BJ (cell line): ENCODE measurements around the gene BTBD19. TPM values are rescaled to one million over a fixed set of nuclear protein-coding genes. Genes with fewer than 3 reads are reported as not detected.
"Not testable (repeated sequence)": the region's sequence is repeated elsewhere in the genome, so short reads cannot be mapped to it uniquely, and the experiment has no call there.

Experiments used
- CTCF ChIA-PET: fragments of 350-600 bp; formaldehyde crosslinking; extraction: SDS; loops from one replicate; lab custom pipeline; 2021; ENCODE audit warnings: antibody characterized with exemption, inconsistent platforms; lab: Yijun Ruan, JAX
- POLR2A ChIA-PET: fragments of 300-600 bp; sonication (Branson Sonifier 250); formaldehyde crosslinking; extraction: SDS; loops from one replicate; lab custom pipeline; 2021; ENCODE audit warnings: antibody characterized with exemption; lab: Charles Lee
- DNase-seq: peaks from one replicate; pipeline ENCODE4 v3.0.0-alpha.2; 2011; ENCODE audit warnings: low read depth
- H3K27me3 ChIP-seq: 2 replicates; pipeline ENCODE4 v1.6.0; 2011; ENCODE audit warnings: low read length; ENCODE audit not compliant: control insufficient read depth, insufficient read depth
- H3K36me3 ChIP-seq: 2 replicates; pipeline ENCODE4 v1.5.1; 2011; ENCODE audit warnings: low read length; ENCODE audit not compliant: control insufficient read depth, insufficient read depth
- H3K4me3 ChIP-seq: 2 replicates; pipeline ENCODE4 v1.5.1; 2011; ENCODE audit warnings: low read depth, mild to moderate bottlenecking, control low read depth, low read length
- polyA plus RNA-seq: library from polyadenylated mRNA; depleted of rRNA; stranded (reverse); fragments of >200 nt; gene quantifications from 2 replicates; pipeline ENCODE4 v1.2.3, GENCODE V29; 2011
- TF ChIP-seq, protein P1 (sequence below): IDR thresholded peaks from 2 replicates; pipeline ENCODE4 v1.5.1; 2011; ENCODE audit warnings: low read depth, mild to moderate bottlenecking, control low read depth, inconsistent platforms, low read length, moderate library complexity; ENCODE audit not compliant: insufficient read depth

The BTBD19 gene
- polyA plus RNA-seq, 1 experiment = 25.7 TPM

DNA sequence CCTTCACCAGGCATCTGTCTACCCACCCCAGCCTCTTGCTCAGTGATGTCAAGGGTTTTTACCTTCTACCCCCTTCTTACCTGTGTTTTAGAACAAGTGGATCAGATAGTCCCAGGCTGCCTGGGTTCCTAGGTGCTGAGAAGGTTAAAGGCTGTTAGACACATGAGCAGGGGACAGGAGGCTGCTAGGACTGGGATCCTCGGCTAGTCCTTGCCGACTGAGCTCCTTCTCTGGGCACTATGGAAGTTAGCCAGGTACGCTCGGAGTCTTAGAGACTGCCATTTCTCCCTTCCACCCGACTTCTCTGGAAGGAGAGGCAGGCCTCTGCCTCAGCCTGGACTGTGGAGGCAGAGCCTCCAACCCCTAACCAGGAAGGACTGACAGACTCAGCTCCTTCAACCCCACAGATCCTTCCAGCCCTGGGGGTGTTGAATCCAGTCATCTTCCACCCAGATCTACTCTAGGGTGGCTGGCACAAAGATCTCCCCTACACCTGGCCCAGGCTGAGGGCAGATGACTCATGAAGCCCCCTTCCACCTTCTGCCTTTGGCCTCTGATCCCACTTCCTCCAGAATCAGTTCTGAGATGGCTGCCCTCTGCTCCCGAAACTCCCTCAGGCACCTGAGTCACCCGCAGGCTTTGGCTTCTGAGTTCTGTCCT, 1.5 kb upstream of the BTBD19 start, which contains the start of gene DYNLT4:
Gene DYNLT4, minus strand, starts transcription at position 648 of the 660 bp plus-strand sequence. CDS start 683 bp downstream, outside the sequence.
- no peak for DNase-seq
- ChIA-PET POLR2A (interaction anchor here (3.2 kb wide), 1 partner anchor 12 kb away, joined by 9 read pairs; no protein-coding TSS in a partner anchor), CTCF (interaction anchor here (0.6 to 2.9 kb wide), 5 partner anchors 9 to 208 kb away, joined by 3 to 8 read pairs (median 5); partner anchors contain the start of gene RPS8)
- TF ChIP-seq, protein P1, sequence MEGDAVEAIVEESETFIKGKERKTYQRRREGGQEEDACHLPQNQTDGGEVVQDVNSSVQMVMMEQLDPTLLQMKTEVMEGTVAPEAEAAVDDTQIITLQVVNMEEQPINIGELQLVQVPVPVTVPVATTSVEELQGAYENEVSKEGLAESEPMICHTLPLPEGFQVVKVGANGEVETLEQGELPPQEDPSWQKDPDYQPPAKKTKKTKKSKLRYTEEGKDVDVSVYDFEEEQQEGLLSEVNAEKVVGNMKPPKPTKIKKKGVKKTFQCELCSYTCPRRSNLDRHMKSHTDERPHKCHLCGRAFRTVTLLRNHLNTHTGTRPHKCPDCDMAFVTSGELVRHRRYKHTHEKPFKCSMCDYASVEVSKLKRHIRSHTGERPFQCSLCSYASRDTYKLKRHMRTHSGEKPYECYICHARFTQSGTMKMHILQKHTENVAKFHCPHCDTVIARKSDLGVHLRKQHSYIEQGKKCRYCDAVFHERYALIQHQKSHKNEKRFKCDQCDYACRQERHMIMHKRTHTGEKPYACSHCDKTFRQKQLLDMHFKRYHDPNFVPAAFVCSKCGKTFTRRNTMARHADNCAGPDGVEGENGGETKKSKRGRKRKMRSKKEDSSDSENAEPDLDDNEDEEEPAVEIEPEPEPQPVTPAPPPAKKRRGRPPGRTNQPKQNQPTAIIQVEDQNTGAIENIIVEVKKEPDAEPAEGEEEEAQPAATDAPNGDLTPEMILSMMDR = no peak
- H3K4me3 ChIP-seq = peak within 1 kb of the TSS; percentile 15
- no peaks in the 10 kb centered on the region for H3K27me3 ChIP-seq
- H3K36me3 ChIP-seq = peaks cover 37% of the 10 kb centered on the region

DNA sequence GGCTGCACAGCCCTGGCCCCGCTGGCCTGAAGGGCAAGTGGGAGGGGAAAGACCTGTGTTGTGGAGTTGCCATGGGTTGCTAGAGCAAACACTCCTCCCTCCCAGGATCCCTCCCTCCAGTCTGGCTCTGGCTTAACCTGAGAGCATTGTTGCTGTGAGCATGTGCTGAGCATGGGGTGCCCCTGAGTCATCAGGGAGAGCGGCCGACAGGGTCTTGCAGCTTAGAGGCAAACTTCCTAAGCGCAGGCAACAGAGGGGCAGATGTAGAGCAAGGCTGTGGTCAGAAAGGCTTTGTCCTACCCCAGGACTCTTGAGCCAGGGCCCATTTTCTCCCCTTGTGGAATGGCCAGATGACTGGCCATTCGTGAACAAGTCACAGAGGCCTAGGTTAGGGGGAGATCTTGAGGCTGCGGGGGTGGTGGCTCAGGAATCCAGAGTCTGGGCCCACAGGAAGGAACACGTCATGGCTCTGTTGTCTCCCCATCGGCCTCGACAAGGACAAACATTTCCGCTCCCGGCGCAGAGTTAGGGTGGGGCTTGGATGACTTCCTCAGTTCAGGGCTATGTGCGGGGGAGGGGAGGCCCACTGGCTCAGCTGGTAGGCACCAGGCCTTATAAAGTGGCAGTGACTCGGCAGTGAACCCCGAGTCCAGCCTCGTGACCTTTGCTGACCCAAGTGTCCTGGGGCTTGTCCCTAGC, 810 bp upstream of the BTBD19 start:
- no peaks in the 10 kb centered on the region for H3K27me3 ChIP-seq
- H3K36me3 ChIP-seq = peaks cover 31% of the 10 kb centered on the region
- TF ChIP-seq, protein P1 = no peak
- ChIA-PET CTCF (interaction anchor here (1.0 to 2.9 kb wide), 10 partner anchors 11 to 207 kb away, joined by 3 to 17 read pairs (median 5); partner anchors contain the start of genes BEST4, HECTD3, RPS8 and UROD), POLR2A (interaction anchor here (3.2 kb wide), 1 partner anchor 12 kb away, joined by 9 read pairs; no protein-coding TSS in a partner anchor)
- DNase-seq = peak; percentile 99
- no peak overlapping the region for H3K4me3 ChIP-seq

DNA sequence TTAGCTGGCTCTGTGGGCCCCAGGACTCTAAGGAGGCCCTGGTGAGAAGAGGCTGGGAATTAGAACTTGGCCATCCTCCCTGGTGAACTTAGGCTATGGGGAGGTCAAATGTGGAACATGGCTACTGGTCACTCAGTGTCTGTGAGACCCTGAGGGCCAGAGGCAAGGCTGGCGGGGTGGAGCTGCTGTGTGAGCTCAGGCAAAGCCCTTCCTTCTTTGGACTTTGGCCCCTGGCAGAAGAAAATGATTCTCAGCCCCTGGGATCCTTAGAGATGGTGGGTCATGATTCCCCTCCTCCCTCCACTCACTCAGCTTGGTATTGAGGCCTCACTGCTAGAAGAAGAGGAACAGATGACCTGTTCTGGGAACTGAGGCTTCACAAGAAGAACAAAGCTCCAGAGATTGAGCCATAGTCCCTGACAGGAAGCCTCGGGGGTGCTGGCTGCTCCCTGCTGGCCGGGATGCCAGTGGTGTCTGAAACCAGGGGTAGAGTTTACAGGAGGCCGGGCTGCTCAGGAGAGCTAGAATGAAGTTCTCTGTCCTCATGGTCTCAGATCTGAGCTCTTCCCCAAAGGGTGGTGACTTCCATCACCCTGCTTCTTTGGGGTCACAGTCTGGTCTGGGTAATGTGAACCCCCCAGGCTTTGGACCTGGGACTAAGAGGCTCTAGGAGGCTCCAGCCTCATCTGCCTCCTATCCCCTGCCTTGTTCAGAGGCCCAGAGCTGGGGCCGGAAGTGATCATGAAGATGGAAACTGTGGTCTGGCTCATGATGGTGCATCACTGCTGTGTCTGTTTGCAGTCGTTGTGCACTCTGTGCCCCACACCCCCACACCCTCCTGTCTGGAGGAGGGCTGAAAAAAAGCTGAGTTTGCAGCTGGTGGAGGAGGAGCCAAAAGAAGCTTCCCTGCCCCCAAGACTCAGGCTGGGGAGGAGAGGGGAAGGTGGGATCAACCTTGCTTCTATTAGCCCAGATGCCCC, 905 bp downstream of the BTBD19 start:
- H3K4me3 ChIP-seq = peak overlapping the region; percentile 59
- no peak for DNase-seq

DNA sequence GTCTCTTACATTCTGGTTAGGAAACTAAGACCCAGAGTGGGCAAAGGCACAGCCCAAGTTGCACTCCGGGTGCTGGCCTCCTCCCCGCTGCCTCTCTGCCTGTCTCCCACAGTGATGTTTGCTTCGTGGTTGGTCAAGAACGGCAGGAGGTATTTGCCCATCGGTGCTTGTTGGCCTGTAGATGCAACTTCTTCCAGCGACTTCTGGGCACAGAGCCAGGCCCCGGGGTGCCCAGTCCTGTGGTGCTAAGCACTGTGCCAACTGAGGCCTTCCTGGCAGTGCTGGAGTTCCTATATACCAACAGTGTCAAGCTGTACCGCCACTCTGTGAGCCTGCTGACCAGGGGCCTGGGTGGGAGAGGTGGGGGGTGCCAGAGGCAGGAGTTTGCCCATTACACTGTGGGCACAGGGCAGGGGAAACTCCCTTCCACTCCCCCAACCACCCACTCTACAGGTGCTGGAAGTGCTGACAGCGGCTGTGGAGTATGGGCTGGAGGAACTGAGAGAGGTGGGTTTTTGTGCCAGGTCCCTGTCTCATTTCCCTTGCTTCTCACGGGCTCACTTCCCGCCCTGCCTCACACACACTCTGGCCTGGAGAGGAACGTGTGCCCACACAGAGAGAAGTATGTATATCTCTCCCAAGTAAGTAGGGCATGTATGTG, 1.9 kb downstream of the BTBD19 start:
- ChIA-PET CTCF (interaction anchor here (0.6 to 2.5 kb wide), 5 partner anchors 8 to 762 kb away, joined by 3 to 17 read pairs (median 5); partner anchors contain the start of gene PLK3), POLR2A (interaction anchor here (1.3 to 3.2 kb wide), 2 partner anchors 9 to 10 kb away, joined by 3 to 9 read pairs; no protein-coding TSS in a partner anchor)
- peaks cover 19% of the 10 kb centered on the region for H3K36me3 ChIP-seq
- TF ChIP-seq, protein P1 = no peak
- H3K27me3 ChIP-seq = no peaks in the 10 kb centered on the region
- no peak for DNase-seq
- H3K4me3 ChIP-seq = peak overlapping the region; percentile 59

More for the DNA sequence above, 905 bp downstream of the BTBD19 start:
- CTCF ChIA-PET = interaction anchor here (0.7 to 2.9 kb wide), 12 partner anchors 9 to 313 kb away, joined by 3 to 17 read pairs (median 5); partner anchors contain the start of genes BEST4, HECTD3, PLK3 and TMEM53
- peaks cover 20% of the 10 kb centered on the region for H3K36me3 ChIP-seq
- TF ChIP-seq, protein P1 = peak; percentile 33
- POLR2A ChIA-PET = interaction anchor here (0.7 to 3.2 kb wide), 3 partner anchors 9 to 78 kb away, joined by 3 to 9 read pairs (median 3); no protein-coding TSS in a partner anchor
- H3K27me3 ChIP-seq = no peaks in the 10 kb centered on the region

DNA sequence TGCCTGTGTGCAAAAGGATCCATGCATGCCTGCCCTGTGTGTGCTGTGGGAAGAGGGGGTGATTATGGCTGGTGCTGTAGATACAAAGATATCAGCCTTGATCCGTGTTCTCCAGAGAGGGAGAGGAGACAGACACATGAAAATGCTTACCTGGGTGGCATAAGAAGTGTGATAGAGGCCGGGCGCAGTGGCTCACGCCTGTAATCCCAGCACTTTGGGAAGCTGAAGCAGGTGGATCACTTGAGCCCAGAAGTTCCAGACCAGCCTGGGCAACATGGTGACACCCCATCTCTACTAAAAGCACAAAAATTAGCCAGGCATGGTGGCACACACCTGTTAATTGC, 2.4 kb downstream of the BTBD19 start:
- H3K4me3 ChIP-seq, DNase-seq, H3K27me3 ChIP-seq: not testable (repeated sequence)
- POLR2A ChIA-PET = interaction anchor here (0.6 kb wide), 1 partner anchor 496 kb away, joined by 4 read pairs; no protein-coding TSS in a partner anchor
- H3K36me3 ChIP-seq = peaks cover 15% of the 10 kb centered on the region
- CTCF ChIA-PET = interaction anchor here (1.2 to 3.3 kb wide), 2 partner anchors 8 to 10 kb away, joined by 5 to 14 read pairs; partner anchors contain the start of gene PLK3
